ENCODE data around the gene PGAP6.

The PGAP6 gene

GRCh38 chr16:381789-382717 is at the start of gene PGAP6:
TSS of gene PGAP6 (minus strand) at chr16:381978. CDS start at chr16:381821, 157 bp downstream.
- DNase-seq (ENCODE audit: low read depth in 2 of 2) = peak; percentile 25 to 67
- peak within 1 kb of the TSS; percentile 78 to 80 for H3K4me3 ChIP-seq (replicated peaks in 1 of 2; ENCODE audit: low read depth in 2 of 2, low read length in 2 of 2)
- TF ChIP-seq CTCF (IDR thresholded peaks at IDR 0.05; ENCODE audit: low read depth, low read length) = no peak

GRCh38 chr16:430904-431303 is 49.1 kb upstream of the PGAP6 start:
- TF ChIP-seq CTCF (IDR thresholded peaks at IDR 0.05; ENCODE audit: low read depth, low read length) = no peak
- no peak for DNase-seq (ENCODE audit: low read depth in 2 of 2)
- no peak overlapping the region for H3K4me3 ChIP-seq (replicated peaks in 1 of 2; ENCODE audit: low read depth in 2 of 2, low read length in 2 of 2)

GRCh38 chr16:427250-427649 is 45.5 kb upstream of the PGAP6 start:
- TF ChIP-seq CTCF (IDR thresholded peaks at IDR 0.05; ENCODE audit: low read depth, low read length) = no peak
- peak in 1 of 2 donors; percentile 2 for DNase-seq (ENCODE audit: low read depth in 2 of 2)
- H3K4me3 ChIP-seq (replicated peaks in 1 of 2; ENCODE audit: low read depth in 2 of 2, low read length in 2 of 2) = peak overlapping the region; percentile 75 to 83

- H3K4me3 ChIP-seq (replicated peaks in 1 of 2; ENCODE audit: low read depth in 2 of 2, low read length in 2 of 2) = peak overlapping the region; percentile 75 to 83
- no peak for DNase-seq (ENCODE audit: low read depth in 2 of 2)
- TF ChIP-seq CTCF (IDR thresholded peaks at IDR 0.05; ENCODE audit: low read depth, low read length) = no peak
Observed at GRCh38 chr16:426906-427249, 45.1 kb upstream of the PGAP6 start.

- peak overlapping the region; percentile 75 to 83 for H3K4me3 ChIP-seq (replicated peaks in 1 of 2; ENCODE audit: low read depth in 2 of 2, low read length in 2 of 2)
Observed at GRCh38 chr16:426115-426905, 44.5 kb upstream of the PGAP6 start.

GRCh38 chr16:425740-426114 is 43.9 kb upstream of the PGAP6 start:
- H3K4me3 ChIP-seq (replicated peaks in 1 of 2; ENCODE audit: low read depth in 2 of 2, low read length in 2 of 2) = peak overlapping the region in 1 of 2 donors; percentile 75
- DNase-seq (ENCODE audit: low read depth in 2 of 2) = no peak
- no peak for TF ChIP-seq CTCF (IDR thresholded peaks at IDR 0.05; ENCODE audit: low read depth, low read length)

More at GRCh38 chr16:426115-426905, 44.5 kb upstream of the PGAP6 start:
- peak; percentile 14 for DNase-seq (ENCODE audit: low read depth in 2 of 2)
- no peak for TF ChIP-seq CTCF (IDR thresholded peaks at IDR 0.05; ENCODE audit: low read depth, low read length)

Measured in cardiac fibroblast (primary cell).